Activated CD8-positive, alpha-beta memory T cell treated with anti-CD3 and anti-CD28 coated beads, Interleukin-2, amount 10 ng/mL, durations not matched to agents 7 days and 5 days (primary cell): ENCODE measurements around the gene EXT2. TPM values are rescaled to one million over a fixed set of nuclear protein-coding genes. Genes with fewer than 3 reads are reported as not detected.

Source experiments
- ATAC-seq: fragments of 150-1000 bp; cut with Tn5 transposase; one replicate; pipeline ENCODE4 v1.10.0; 2021; ENCODE audit warnings: moderate library complexity
- CTCF ChIA-PET: fragments of 350-600 bp; sonication (Branson Sonifier 250); formaldehyde crosslinking; loops from one replicate; lab custom pipeline; 2021; ENCODE audit warnings: antibody characterized with exemption; lab: Charles Lee
- DNase-seq: peaks from one replicate; pipeline ENCODE4 v3.0.0-alpha.2; 2020
- H3K27ac Mint-ChIP-seq: one replicate; pipeline ENCODE4 v1.8.0; 2021; ENCODE audit warnings: mild to moderate bottlenecking, mixed read lengths
- H3K27me3 Mint-ChIP-seq: one replicate; pipeline ENCODE4 v1.8.0; 2021; ENCODE audit warnings: mixed read lengths
- H3K36me3 Mint-ChIP-seq: one replicate; pipeline ENCODE4 v1.8.0; 2021; ENCODE audit warnings: mild to moderate bottlenecking, mixed read lengths
- H3K4me1 Mint-ChIP-seq: one replicate; pipeline ENCODE4 v1.8.0; 2021; ENCODE audit warnings: mixed read lengths
- H3K4me3 Mint-ChIP-seq: one replicate; pipeline ENCODE4 v1.8.0; 2021; ENCODE audit warnings: mild to moderate bottlenecking, moderate library complexity, mixed read lengths
- H3K9me3 Mint-ChIP-seq: one replicate; pipeline ENCODE4 v1.8.0; 2022; ENCODE audit warnings: low read depth, mixed read lengths
- total RNA-seq, 2 experiments: library from RNA; stranded (reverse); gene quantifications; one replicate each; pipeline ENCODE4 v1.2.3, GENCODE V29; 2021

The EXT2 gene
- total RNA-seq, 2 experiments from 2014 or later = 21.5 to 26.1 TPM

- DNase-seq (no peak), ATAC-seq (no peak)
- CTCF ChIA-PET = interaction anchor here (0.7 kb wide), 1 partner anchor 49 kb away, joined by 3 read pairs; no protein-coding TSS in a partner anchor
- H3K4me1 Mint-ChIP-seq = no peaks in the 10 kb centered on the region
- no peaks in the 10 kb centered on the region for H3K27me3 Mint-ChIP-seq
- H3K4me3 Mint-ChIP-seq = no peak overlapping the region
- no peaks in the 10 kb centered on the region for H3K36me3 Mint-ChIP-seq
- no peaks in the 10 kb centered on the region for H3K9me3 Mint-ChIP-seq
- H3K27ac Mint-ChIP-seq = no peak overlapping the region
Measured at GRCh38 chr11:44167046-44167445, 71.6 kb downstream of the EXT2 start.

GRCh38 chr11:44171518-44171917 is 76.0 kb downstream of the EXT2 start:
- CTCF ChIA-PET = no interaction called here

GRCh38 chr11:44172966-44173365 is 77.5 kb downstream of the EXT2 start:
- no peak overlapping the region for H3K27ac Mint-ChIP-seq

More at GRCh38 chr11:44171518-44171917, 76.0 kb downstream of the EXT2 start:
- Mint-ChIP-seq H3K4me1 (no peaks in the 10 kb centered on the region), H3K27ac (no peak overlapping the region), H3K9me3 (no peaks in the 10 kb centered on the region), H3K36me3 (peaks cover 1% of the 10 kb centered on the region), H3K27me3 (no peaks in the 10 kb centered on the region), H3K4me3 (no peak overlapping the region)
- DNase-seq (no peak), ATAC-seq (no peak)

GRCh38 chr11:44174842-44175241 is 79.4 kb downstream of the EXT2 start:
- H3K27me3 Mint-ChIP-seq = no peaks in the 10 kb centered on the region
- no peak overlapping the region for H3K4me3 Mint-ChIP-seq
- ATAC-seq (no peak), DNase-seq (no peak)
- no peaks in the 10 kb centered on the region for H3K9me3 Mint-ChIP-seq
- no peaks in the 10 kb centered on the region for H3K4me1 Mint-ChIP-seq
- H3K36me3 Mint-ChIP-seq = peaks cover 1% of the 10 kb centered on the region
- H3K27ac Mint-ChIP-seq = no peak overlapping the region
- CTCF ChIA-PET = no interaction called here

More at GRCh38 chr11:44172966-44173365, 77.5 kb downstream of the EXT2 start:
- Mint-ChIP-seq H3K4me3 (no peak overlapping the region), H3K9me3 (no peaks in the 10 kb centered on the region), H3K27me3 (no peaks in the 10 kb centered on the region), H3K36me3 (peaks cover 1% of the 10 kb centered on the region), H3K4me1 (no peaks in the 10 kb centered on the region)
- CTCF ChIA-PET = no interaction called here
- ATAC-seq = no peak
- DNase-seq = no peak

DNA sequence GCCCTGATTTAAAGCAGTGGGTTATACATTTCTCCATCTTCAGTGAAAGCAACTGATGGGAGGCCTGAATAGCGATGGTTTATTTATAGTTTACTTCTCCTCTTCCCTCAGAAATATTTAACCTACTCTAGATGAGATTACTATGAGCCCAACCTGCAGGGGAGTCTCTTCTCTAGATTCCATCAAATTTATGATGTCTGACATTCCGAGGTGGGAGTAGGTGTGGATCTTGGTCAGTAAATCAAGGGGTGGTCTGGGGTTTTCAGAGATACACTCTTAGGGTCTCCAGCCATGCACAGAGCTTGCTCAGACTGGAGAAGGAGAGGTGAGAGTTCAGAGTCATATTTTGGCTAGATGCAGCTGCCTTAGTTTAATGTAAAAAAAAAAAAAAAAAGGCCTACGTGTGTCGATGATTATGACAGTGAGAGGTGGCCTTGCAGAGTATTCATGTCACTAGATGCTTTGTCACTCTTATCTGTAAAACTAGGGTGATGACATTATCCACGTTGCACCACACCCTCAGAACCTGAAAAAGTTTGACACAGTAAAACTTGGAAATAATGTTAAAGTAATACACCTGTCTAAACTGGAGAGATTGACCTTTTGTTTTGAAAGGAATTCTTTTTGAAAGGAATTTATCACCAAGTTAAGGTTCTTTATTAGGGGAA is 81.2 kb downstream of the EXT2 start:
- Mint-ChIP-seq H3K27me3 (no peaks in the 10 kb centered on the region), H3K9me3 (no peaks in the 10 kb centered on the region), H3K27ac (no peak overlapping the region), H3K4me1 (no peaks in the 10 kb centered on the region), H3K36me3 (peaks cover 1% of the 10 kb centered on the region), H3K4me3 (no peak overlapping the region)
- CTCF ChIA-PET = no interaction called here
- DNase-seq (no peak), ATAC-seq (no peak)

- Mint-ChIP-seq H3K27ac (no peak overlapping the region), H3K9me3 (no peaks in the 10 kb centered on the region), H3K36me3 (peaks cover under 1% of the 10 kb centered on the region), H3K4me3 (no peak overlapping the region), H3K27me3 (no peaks in the 10 kb centered on the region), H3K4me1 (no peaks in the 10 kb centered on the region)
- DNase-seq (no peak), ATAC-seq (no peak)
- CTCF ChIA-PET = no interaction called here
Measured at GRCh38 chr11:44177905-44178304, 82.4 kb downstream of the EXT2 start.

DNA sequence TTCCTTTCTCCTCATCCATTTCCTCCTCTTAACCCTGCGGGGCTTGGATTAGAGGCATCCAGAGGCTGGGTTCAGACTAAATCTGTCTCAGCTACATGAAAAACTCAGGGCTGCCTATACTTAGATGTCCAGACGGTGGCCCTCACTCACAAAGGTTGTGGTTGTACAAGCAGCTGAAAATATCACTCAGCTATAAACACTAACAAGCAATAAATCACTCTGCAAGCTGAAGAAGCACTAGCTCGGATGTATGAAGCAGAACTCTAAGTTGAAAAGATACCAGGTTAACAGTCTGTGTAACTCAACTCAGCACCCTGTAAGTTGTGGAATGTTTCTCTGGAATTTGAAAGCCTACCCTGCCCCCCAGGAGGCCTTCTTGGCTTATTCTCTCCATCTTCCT is 82.9 kb downstream of the EXT2 start:
- Mint-ChIP-seq H3K36me3 (no peaks in the 10 kb centered on the region), H3K27me3 (no peaks in the 10 kb centered on the region), H3K27ac (no peak overlapping the region), H3K4me3 (no peak overlapping the region), H3K4me1 (no peaks in the 10 kb centered on the region), H3K9me3 (no peaks in the 10 kb centered on the region)
- DNase-seq = no peak
- no peak for ATAC-seq
- CTCF ChIA-PET = no interaction called here

- CTCF ChIA-PET = no interaction called here
- Mint-ChIP-seq H3K27me3 (no peaks in the 10 kb centered on the region), H3K9me3 (no peaks in the 10 kb centered on the region), H3K27ac (no peak overlapping the region), H3K4me1 (no peaks in the 10 kb centered on the region), H3K36me3 (no peaks in the 10 kb centered on the region), H3K4me3 (no peak overlapping the region)
- ATAC-seq (no peak), DNase-seq (no peak)
Measured at GRCh38 chr11:44179173-44179572, 83.7 kb downstream of the EXT2 start.

DNA sequence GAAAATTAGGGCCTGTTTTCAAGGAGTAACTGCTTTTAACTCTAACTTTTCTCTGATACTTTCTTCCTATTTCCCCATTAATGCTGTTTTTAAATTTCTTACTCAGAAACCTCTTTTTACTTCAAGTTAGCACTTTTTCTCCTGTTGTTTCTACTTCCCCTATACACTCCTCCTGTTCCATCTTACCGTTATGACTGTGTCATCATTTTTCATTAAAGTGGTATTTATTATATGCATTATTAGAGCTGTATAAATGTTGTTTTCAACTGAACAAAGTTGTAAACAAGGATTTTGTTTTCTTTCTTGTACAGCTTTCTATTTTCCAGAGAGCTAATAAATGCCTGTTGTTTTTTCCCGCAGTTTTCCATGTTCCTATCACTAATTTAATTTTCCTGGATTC is 84.6 kb downstream of the EXT2 start:
- no peak for DNase-seq
- Mint-ChIP-seq H3K4me3 (no peak overlapping the region), H3K27me3 (no peaks in the 10 kb centered on the region), H3K27ac (no peak overlapping the region), H3K9me3 (no peaks in the 10 kb centered on the region), H3K36me3 (peaks cover 3% of the 10 kb centered on the region), H3K4me1 (peaks cover 5% of the 10 kb centered on the region)
- no peak for ATAC-seq
- CTCF ChIA-PET = no interaction called here

DNA sequence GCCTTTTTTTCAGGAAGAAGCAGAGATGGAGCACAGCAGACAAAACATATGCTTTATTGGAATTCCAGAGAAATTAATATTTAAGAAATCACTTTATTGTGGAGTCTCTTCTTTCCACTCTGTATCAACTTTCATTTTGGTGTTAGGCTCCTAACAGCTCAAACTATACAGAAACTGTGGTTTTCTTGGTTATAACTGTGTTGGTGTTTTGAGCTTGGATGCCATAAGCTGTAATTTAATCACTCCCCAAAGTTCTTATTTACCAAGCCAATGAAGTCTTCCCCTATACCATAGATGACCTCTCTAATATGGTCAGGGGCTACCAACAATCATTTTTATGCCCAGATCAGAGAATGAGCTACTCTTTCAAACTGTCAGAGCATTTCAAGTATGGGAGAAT is 90.0 kb downstream of the EXT2 start:
- H3K4me3 Mint-ChIP-seq = no peak overlapping the region
- no peak for ATAC-seq
- CTCF ChIA-PET = interaction anchor here (0.6 kb wide), 1 partner anchor 51 kb away, joined by 3 read pairs; no protein-coding TSS in a partner anchor

DNA sequence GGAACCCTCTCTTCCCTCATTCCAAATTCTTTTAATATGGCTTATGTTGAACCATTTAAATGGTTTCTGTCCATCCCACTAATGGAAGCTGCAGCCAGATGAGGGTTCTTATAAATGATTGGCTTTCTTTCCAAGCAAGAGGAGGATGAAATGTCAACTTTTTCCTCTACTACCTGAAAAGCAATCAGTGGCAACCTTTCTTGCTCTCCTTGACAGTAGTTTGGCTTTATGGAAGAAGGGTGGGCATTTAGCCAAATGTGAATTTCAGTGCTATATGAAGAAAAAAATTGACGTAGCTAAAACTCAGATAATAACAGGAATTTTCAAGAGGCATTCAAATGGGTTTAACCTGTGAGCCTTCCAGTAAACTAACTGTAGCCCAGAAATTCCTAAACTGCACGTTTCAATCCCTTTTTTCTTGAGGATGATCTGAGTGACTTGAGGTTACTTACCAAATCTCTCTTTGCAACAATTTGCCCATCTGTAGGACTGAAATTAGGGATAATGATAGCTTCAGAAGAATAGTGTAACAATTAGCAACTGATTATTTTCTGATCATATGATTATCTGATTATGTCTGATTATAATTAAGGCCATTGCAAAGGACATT is 90.9 kb downstream of the EXT2 start:
- CTCF ChIA-PET = no interaction called here
- peaks cover 16% of the 10 kb centered on the region for H3K9me3 Mint-ChIP-seq
- H3K36me3 Mint-ChIP-seq = peaks cover 42% of the 10 kb centered on the region
- ATAC-seq (no peak), DNase-seq (no peak)
- no peak overlapping the region for H3K27ac Mint-ChIP-seq
- no peaks in the 10 kb centered on the region for H3K27me3 Mint-ChIP-seq
- H3K4me1 Mint-ChIP-seq = peaks cover 25% of the 10 kb centered on the region
- no peak overlapping the region for H3K4me3 Mint-ChIP-seq

More for the DNA sequence above, 90.0 kb downstream of the EXT2 start:
- peaks cover 39% of the 10 kb centered on the region for H3K36me3 Mint-ChIP-seq
- H3K4me1 Mint-ChIP-seq = peaks cover 23% of the 10 kb centered on the region
- no peak for DNase-seq
- peaks cover 16% of the 10 kb centered on the region for H3K9me3 Mint-ChIP-seq
- H3K27me3 Mint-ChIP-seq = no peaks in the 10 kb centered on the region
- no peak overlapping the region for H3K27ac Mint-ChIP-seq

- no peak overlapping the region for H3K4me3 Mint-ChIP-seq
- CTCF ChIA-PET = interaction anchor here (0.8 kb wide), 1 partner anchor 19 kb away, joined by 3 read pairs; no protein-coding TSS in a partner anchor
Measured at GRCh38 chr11:44188643-44189042, 93.2 kb downstream of the EXT2 start.

DNA sequence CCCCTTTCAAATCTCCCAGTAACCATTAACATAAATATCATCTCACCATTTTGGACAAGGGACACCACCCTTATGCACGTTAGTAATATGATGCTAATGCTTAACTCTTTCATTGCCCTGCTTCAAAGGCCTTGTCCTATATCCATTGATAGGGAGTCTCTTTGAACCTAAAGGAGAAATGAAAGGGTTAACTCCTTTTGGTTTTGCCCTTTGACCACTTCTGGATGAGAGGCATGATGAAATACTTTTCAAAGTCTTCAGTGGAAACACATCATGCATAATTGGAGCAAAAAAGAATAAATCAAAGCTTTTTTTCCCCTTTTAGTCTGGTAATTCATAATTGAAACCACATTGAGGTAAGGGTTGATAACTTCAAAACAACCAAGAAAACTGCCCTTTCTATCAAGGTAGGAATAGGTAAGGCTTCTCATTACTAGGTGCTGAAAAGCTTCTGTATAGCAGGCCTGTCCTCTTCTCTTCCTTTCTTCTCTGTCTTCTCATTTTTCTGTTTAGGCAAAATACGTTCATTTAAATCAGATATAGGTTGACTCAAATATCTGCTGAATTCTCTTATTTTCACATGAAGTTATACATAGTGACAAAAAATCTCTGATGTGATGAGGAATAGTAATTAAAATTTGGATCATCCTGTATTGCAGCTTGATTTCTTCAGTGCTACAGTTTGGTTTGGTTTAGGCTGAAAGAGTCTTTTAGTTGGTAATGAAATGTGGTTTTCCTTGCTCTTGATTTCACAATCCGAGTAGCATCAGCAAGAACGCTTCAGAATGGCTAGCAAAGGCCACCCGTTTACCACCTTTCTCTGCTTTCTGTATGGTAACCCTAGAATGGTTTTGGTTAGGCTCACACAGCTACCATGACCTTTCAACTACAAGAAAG is 94.8 kb downstream of the EXT2 start:
- Mint-ChIP-seq H3K27ac (no peak overlapping the region), H3K4me1 (peaks cover 36% of the 10 kb centered on the region), H3K36me3 (peaks cover 55% of the 10 kb centered on the region), H3K9me3 (peaks cover 16% of the 10 kb centered on the region), H3K27me3 (no peaks in the 10 kb centered on the region), H3K4me3 (no peak overlapping the region)
- DNase-seq (no peak), ATAC-seq (no peak)
- CTCF ChIA-PET = interaction anchor here (1.0 kb wide), 1 partner anchor 57 kb away, joined by 3 read pairs; no protein-coding TSS in a partner anchor

More at GRCh38 chr11:44188643-44189042, 93.2 kb downstream of the EXT2 start:
- H3K36me3 Mint-ChIP-seq = peaks cover 48% of the 10 kb centered on the region
- H3K27me3 Mint-ChIP-seq = no peaks in the 10 kb centered on the region
- DNase-seq (no peak), ATAC-seq (no peak)
- H3K27ac Mint-ChIP-seq = no peak overlapping the region
- peaks cover 16% of the 10 kb centered on the region for H3K9me3 Mint-ChIP-seq
- H3K4me1 Mint-ChIP-seq = peaks cover 41% of the 10 kb centered on the region
